ENCODE results near the gene GMDS.

GMDS gene

DNA sequence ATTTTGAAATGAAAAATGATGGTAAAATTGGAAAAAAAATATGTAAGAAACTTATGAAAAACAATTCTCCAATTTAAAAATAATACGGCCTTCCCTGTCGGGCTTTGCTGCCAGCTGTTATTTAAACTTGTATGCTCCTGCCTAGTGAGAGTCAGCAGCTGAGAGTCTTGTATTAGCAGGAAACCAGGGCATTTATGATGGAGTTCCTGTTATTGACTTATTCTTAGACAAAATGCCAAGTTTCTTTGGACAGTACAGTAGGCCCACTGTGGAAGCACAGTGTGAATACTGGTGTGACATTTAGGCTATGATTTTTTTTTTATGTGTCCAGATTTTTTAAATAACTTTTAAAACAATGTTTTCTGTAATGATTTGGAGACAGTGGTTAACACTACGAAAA is 42.1 kb downstream of the GMDS start:
- no peak for DNase-seq

DNA sequence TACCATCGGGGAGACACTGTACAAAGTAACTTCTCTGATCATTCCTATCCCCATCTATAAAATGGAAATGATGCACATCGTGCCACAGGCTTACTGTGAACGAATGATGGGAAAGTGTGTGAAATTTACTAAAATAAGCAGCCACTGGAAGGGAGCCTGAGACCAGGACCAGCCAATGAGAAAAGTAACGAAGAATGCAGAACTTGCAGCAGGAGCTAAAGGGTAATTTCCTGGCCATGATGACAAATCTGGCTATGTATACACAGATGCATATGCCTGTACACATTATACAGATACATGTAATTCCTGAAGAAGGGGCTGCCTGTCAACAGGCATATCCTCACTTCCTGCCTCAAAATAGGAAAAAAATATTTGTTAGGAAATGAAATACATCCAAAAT is 47.4 kb downstream of the GMDS start:
- DNase-seq = no peak

DNA sequence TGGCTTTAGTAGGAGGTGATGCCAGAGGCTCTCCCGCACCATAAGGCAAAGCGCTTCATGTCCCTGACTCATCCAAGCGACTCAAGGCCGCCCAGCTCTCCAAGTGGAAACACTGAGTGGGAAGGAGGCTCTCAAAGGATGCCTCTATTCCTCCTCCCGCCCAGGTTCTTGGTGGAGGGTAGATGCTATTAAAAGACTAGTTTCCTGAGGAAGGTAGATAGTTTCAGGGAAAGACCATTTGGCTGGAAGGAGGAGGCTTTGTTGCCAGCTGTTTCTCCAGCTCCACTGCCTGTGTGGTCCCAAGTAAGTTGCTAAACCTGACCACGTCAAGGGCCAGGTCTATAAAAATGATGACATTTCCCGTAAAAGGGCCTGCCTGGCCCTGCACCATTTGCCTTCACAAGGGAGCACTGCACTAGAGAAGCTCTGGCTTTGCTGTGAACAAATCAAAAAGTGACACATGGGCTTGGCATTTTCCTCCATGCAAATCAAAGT is 48.2 kb downstream of the GMDS start:
- DNase-seq = no peak

DNA sequence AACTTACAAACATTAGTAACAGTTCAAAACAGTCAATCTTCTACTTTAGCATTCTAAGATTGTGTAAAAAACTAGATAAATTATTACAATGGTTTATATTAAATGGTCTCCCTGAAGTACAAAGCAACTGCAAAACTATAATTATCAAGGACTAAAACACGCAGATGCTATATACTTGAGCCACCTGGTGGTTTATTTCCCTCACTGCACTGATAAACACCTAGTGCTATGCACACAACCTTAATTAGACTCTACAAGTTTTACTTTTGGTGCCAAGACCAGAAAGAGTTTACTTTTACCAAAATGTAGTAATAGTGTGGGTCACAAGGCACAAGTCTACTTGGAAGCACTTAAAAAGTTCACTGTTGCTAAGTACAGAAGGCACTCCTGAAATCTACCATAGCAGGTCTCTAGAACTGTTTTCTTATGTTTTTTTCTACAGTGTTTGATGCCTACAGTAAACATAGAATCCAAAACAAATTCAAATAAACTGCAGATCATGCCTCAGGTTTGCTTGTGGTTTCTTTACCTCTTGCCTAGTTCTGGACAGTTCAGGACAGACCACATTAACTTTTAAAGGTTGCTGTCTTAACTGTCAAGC is 49.2 kb downstream of the GMDS start:
- peak; percentile 2 to 79 for DNase-seq

DNA sequence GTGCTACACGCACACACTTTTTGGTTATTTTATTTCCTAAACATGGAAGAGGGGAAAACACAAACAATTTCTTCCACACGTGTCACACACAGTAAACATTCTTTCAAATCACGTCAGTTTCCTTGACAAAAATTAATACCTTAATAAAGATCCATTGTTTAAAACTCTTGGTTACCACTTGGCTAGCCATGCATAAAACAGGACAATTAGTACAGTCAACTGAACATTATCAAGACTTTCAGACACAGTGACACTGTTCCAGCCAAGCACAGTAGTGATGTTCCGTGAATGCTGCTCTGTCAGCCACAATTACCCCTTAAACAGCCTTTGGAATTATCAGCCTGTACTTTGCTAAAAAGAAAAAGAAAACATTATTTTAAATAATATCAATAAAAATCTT is 50.8 kb downstream of the GMDS start:
- DNase-seq = peak; percentile 5 to 16

DNA sequence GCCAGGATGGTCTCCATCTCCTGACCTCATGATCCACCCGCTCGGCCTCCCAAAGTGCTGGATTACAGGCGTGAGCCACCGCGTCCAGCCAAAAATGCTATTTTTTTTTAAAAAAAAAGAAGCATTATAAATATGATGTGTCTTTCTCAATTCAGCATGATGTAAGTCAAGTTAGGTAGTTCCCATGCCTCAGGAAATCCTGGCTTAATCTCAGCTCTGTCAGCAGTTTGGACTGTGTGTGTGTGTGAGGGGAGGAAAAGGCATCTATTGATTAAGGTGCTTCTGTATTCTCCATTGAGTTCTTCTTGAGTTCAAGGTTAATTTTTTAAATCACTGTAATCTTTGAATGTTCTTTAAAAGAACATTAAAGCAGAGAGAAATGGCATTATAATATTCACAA is 51.5 kb downstream of the GMDS start:
- DNase-seq = no peak

DNA sequence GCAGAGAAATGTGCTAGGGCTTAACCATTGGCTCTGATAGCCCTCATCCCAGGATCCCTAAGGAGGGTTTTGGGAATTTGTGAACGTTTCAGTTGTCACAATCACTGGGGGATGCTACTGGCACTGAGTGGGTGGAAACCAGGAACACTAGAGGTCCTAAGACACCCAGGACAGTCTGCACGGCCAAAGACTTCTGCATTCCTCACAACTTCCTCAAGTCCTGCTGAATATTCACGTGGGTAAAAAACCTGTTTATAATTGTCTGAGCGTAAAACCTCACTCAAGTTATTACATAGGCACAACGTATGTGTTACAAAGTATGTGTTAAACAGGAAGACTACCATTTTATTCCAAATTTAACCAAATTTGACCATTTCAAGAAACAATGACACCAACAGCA is 52.4 kb downstream of the GMDS start:
- DNase-seq = no peak

DNA sequence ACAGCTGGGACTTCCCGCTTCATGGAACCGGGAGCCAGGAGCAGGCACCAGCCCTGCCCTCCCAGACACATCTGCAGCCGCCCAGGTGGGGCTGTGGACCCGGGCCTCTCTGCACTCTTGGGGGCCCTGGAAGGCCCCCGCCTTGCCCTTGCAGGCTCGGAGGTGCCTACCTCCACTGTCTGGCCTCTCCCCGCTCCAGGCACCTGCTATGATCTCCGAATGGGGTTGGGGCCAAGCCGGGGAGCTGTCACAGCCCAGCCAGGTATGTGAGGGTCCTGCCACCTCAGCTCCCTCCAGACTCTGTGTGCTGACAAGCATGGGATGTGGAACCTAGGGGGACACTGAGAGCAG is 54.0 kb downstream of the GMDS start:
- no peak for DNase-seq

DNA sequence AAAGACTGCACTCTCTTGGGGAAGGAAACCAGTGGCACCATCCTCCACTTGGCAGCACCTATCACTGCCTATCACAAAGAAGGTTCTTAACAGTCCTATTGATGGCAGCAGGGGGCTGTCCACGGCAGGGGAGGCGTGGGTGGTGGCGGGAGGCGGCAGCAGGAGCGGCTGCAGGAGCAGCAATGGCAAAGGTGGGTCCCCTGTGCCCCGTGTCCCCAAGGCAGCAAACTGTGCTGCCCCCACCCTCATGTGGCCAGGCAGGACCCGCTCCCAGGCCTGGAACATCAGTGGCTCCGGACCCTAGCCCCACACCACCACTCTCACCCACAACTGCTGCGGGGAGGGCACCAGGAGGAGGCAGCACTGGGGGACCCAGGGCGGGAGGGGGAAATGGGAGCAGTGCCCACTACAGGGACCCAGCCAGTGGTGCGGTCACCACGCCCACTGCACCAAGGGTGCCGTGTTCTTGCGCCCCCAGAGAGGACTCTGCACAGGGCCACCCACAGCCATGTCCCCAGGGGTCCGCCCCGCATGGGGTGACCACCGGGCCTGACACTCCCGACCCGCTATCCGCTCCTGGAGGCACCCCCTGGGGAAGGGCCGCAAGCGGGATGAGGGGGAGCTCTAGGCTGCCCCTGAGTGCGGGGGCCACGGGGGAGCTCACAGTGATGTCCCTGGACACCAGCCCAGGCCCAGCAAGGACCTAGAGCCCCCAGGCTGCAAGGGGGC is 54.6 kb downstream of the GMDS start:
- DNase-seq = no peak

DNA sequence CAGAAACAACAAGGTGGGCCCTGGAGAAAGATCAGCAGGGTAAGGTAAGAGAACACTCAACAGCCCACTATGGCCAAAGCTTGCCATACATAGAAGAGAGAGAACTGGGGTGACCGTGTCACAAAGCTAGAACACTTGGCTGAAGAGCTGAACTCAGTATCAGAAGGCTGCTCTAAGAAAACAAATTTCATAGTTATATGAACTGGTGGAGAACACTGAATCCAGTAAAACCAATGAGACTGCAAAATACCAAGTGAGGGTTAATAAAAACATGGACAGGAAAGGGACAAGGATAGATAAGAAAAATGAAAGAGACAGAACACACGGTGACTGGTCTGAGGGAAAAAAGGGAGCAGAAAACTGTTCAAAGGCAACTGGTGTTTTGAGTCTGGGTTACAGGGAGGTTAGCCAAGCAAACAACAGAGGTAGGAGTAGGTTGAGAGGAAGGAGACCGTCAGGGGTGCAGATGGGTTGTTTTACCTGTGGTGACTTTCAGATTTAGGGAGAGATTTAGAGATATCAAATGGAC is 56.5 kb downstream of the GMDS start:
- no peak for DNase-seq

DNA sequence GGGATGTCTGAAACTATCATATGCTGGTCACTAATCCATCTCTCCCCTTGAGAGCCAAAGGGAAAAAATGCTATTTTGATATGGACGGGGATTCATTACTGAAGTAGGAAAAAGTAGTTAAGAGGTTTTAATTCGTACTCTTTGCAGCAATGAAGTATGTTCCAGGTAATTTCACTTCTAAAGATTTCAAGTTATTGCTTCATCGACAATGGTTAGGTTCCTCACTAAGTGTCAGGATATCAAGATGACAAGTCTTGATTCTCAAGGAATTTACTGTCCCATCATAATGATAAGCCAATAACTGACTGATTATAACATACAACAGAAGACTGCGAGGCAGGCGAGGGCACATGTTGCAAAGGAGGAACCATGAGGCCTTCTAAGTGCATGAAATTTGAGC is 57.0 kb downstream of the GMDS start:
- DNase-seq = no peak

DNA sequence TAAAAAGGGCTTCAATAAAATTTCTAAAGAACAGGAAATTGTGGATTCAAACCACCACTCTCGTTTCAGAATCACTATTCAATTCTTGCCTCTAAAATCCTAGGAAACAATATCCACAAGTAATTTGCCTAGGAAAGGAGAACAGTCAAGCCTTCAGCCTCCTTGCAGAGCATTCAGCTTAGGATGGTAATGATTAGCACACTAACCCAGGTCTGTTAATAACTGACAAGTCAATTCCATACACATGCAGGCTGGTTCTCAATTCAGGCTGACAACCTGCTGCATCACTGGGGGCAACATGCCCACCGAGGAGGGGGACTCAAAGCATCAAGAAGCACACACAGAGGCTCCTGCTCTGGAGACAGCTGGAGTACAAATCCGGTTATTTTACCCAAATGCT is 57.6 kb downstream of the GMDS start:
- peak in 1 of 2 experiments; percentile 41 for DNase-seq

DNA sequence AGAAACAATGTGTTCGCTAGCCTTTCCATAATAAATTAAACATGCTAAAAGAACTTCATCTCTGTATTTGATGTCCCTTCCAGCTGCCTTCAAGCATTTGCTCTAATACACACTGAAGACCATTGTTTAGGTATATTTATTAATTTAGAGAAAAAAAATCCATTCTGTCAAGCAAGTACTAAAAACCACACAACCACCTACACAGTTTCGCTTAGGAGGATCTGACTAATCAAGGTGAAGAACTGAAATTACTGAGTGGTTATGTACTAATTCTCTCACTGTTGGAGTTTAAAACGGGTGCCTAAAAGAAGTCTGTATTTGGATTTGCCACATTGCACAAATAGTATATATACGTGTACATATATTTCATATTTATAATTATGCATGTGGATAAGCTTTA is 58.9 kb downstream of the GMDS start:
- DNase-seq = no peak

DNA sequence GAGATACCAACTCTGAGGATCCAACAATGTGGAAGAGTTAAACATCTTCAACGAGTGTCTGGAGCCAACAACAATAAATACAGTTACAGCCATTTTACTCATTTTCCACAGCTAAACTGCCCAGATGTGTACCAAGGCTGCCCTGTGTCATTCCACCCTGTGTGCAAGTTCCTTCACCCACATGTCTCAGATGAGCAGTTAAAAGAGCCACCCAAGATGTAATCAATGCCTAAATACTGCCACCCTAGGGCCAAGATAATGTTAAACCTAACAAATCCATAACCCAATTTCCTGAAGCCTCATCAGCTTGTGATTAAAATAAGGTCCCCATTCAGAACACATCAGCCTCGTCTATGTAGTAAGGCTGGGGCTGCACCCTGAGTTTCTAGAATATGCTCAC is 59.9 kb downstream of the GMDS start:
- DNase-seq = no peak

DNA sequence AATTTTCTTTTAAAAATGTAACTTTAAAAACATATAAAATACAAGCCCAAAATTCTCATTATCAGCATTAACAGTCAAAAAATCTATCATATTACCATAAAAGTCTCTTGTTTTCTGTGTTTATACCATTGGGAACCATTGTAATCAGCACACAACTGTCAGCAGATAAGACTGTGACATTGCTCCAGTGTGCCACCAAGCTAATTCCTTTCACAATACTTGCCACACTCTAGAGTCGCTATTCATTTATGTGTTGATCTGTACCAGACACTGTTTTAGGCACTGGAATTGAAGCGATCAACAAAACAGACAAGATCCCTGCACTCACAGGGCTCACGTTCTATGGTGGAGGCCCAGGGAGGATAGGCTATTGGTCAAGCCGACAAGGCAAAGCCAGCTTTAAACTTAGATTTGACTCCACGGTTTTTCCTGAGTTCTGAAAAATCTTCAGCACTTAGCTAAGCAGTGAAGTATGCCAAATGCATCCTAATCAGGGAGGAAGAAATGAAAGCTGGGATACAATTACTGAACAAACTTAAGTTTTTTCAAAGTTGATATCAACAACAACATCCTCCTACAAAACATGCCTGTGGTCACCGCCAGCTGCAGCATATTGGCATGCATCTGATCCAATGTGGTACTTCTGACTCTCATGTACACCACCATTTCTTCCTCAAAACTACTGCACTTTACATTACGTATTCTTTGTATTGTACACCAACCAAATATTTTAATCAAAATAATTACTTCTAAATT is 60.5 kb downstream of the GMDS start:
- DNase-seq = no peak

DNA sequence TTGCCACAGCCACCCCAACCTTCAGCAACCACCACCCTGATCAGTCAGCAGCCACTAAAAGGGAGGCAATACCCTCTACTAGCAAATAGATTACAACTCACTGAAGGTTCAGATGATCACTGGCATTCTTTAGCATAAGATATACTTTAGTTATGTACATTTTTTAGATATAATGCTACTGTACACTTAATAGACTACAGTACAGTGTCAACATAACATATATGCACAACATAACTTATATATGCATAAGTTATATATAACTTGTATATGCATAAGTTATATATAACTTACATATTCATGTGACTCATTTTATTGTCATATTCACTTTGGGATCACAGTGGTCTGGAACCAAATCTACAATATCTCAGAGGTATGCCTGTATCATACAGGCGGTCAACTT is 61.7 kb downstream of the GMDS start:
- no peak for DNase-seq

DNA sequence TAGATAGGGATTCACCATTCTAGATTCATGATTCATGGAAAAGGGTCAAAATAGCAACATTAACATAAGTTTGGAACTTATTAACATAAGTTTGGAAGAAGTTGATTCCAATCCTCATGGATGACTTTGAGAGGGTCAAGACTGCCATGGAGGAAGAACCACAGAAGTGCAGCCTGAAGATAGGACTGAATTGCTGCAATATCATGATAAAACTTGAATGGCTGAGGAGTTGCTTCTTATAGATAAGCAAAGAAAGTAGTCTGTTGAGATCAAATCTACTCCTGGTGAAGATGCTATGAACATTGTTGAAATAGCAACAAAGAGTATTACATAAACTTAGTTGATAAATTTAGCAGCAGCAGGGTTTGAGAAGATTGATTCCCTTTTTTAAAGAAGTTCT is 62.2 kb downstream of the GMDS start:
- DNase-seq = no peak

DNA sequence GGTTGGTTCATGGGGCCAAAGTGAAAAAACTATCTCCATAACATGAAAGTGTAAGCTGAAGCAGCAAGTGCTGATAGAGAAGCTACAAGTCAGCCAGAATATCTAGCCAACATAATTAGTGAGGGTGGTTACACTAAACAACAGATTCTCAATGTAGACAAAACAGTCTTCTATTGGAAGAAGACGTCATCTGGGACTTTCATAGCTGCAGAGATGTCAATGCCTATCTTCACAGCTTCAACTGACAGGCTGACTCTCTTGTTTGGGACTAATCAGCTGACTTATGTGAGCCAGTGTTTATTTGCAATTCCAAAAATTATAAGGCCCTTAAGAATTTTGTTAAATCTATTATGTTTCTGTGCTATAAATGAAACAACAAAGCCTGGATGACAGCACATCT is 63.2 kb downstream of the GMDS start:
- no peak for DNase-seq

DNA sequence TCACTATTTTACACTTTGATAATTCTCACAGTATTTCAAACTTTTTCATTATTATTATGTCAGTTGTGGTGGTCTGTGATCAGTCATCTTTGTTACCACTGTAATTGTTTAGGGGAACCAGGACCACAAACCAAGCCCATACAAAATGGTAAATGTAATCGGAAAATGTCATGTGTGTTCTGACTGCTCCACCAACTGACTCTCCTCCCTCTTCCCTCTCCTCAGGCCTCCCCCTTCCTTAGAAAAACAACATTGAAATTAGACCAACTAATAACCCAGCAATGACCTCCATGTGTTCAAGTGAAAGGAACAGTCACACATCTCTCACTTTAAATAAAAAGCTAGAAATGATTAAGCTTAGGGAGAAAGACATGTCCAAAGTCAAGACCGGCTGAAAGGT is 63.8 kb downstream of the GMDS start:
- no peak for DNase-seq

DNA sequence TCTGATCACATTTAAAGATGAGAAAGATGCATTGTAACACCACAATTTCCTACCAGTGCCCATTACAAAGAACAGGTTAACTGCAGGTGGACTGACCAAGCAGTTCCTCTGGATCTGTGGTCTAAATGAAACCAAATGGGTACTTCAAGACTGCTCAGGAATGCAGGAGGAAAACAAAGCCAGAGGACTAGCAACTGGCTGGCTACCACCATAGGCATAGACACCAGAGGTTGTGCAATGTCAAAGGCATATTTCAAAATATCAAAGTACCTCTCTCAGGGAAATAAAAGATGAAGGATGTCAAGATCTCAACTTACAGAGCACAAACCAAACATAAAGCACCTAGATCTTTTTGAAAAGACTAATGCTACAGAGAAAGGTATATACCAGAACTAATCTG is 65.5 kb downstream of the GMDS start:
- no peak for DNase-seq

DNA sequence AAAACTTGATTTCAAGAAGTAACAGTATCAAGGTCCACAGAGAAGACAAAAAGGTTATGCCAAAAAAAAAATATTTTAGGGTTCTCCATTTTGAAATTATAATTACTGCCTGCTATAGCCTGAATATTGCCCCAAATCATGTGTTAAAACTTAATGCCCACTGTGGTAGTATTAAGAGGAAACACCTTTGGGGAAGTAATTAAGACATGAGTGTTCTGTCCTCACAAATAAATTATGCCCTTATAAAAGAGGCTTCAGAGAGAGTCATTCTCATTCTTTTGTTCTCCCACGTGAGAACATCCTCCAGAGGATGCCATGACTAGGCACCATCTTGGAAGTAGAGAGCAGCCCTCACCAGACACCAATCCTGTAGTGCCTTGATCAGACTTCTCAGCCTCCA is 66.2 kb downstream of the GMDS start:
- DNase-seq = no peak

DNA sequence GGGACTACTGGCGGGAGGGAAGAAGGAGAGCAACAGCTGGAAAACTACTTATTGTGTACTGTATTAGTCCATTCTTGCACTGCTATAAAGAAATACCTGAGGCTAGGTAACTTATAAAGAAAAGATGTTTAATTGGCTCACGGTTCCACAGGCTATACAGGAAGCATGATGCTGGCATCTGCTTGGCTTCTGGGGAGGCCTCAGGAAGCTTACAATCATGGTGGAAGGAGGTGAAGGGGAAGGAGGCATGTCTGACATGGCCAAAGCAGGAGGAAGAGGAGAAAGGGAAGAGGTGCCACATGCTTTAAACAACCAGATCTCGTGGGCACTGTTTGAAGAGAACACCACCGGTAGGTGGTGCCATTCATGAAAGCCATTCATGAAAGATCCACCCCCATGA is 67.3 kb downstream of the GMDS start:
- no peak for DNase-seq

DNA sequence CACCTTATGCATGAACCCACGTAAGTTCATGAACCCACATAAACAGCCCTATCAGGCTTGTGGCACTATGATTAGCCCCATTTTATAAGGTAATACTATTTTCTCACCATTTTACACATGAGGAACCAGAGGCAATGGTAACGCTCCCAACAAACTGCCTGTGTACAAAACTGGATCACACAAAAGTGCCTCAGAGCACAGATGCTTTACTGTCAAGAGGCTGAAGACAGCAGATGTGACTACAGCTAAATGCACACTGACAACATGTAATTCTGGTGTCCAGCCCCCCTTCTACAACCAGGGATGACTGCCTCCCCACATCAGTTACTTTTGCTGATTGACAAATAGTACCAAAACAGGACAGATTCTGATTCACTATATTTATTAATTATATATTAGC is 69.6 kb downstream of the GMDS start:
- DNase-seq = no peak
